CD14-positive monocyte (primary cell): ENCODE measurements around the gene F2RL3. TPM values are rescaled to one million over a fixed set of nuclear protein-coding genes. Genes with fewer than 3 reads are reported as not detected.

Source experiments
- DNase-seq, 3 donors: peaks; one replicate each; pipeline ENCODE4 v3.0.0-alpha.2; 2011 to 2022
- H2AFZ ChIP-seq: 2 replicates; pipeline ENCODE4 v1.6.0; 2012; ENCODE audit warnings: mild to moderate bottlenecking, low read depth, low read length, inconsistent platforms; ENCODE audit not compliant: insufficient read depth, poor library complexity, severe bottlenecking
- H3K27ac ChIP-seq, 2 donors: 1 replicate in 1 of 2; 2 replicates in 1 of 2; pipeline ENCODE4 v1.5.1; 2012 to 2013; ENCODE audit warnings: low read length in 2 of 2, control low read depth in 1 of 2, inconsistent platforms in 1 of 2, low read depth in 1 of 2, mild to moderate bottlenecking in 1 of 2
- H3K27me3 ChIP-seq, 2 donors: one replicate each; pipeline versions ENCODE4 v1.6.0 to v1.6.1; 2011 to 2013; ENCODE audit warnings: low read length in 2 of 2; ENCODE audit not compliant: control insufficient read depth in 2 of 2, insufficient read depth in 2 of 2
- H3K36me3 ChIP-seq, 2 donors: replicated peaks in 1 of 2; 1 replicate in 1 of 2; 2 replicates in 1 of 2; pipeline versions ENCODE4 v1.5.1 to v1.6.1; 2012 to 2013; ENCODE audit warnings: low read length in 2 of 2, control low read depth in 1 of 2, inconsistent platforms in 1 of 2, mild to moderate bottlenecking in 1 of 2; ENCODE audit not compliant: insufficient read depth in 2 of 2, control insufficient read depth in 1 of 2
- H3K4me1 ChIP-seq, 2 donors: 1 replicate in 1 of 2; 2 replicates in 1 of 2; pipeline versions ENCODE4 v1.5.1 to v1.6.1; 2012 to 2013; ENCODE audit warnings: low read length in 2 of 2, control low read depth in 1 of 2, inconsistent platforms in 1 of 2, mild to moderate bottlenecking in 1 of 2, moderate library complexity in 1 of 2; ENCODE audit not compliant: insufficient read depth in 2 of 2, control insufficient read depth in 1 of 2
- H3K4me2 ChIP-seq: replicated peaks from 2 replicates; pipeline ENCODE3; 2012; ENCODE audit warnings: low read length, moderate library complexity, mild to moderate bottlenecking; ENCODE audit not compliant: poor library complexity, severe bottlenecking; ENCODE audit errors: extremely low read depth
- H3K4me3 ChIP-seq, 3 experiments: fragments of 200-600 bp in 1 of 3; sonication (generic) in 1 of 3; replicated peaks in 1 of 3; 1 replicate in 2 of 3; 2 replicates in 1 of 3; pipeline ENCODE4 v1.5.1; 2011 to 2013; ENCODE audit warnings: low read length in 3 of 3, mild to moderate bottlenecking in 3 of 3, control low read depth in 2 of 3, low read depth in 2 of 3, inconsistent platforms in 1 of 3, moderate library complexity in 1 of 3
- H3K79me2 ChIP-seq: 2 replicates; pipeline ENCODE4 v1.6.0; 2012; ENCODE audit warnings: mild to moderate bottlenecking, control low read depth, inconsistent platforms, low read length, moderate library complexity; ENCODE audit not compliant: insufficient read depth
- H3K9ac ChIP-seq: 2 replicates; pipeline ENCODE4 v1.6.0; 2017; ENCODE audit warnings: low read length, mild to moderate bottlenecking; ENCODE audit not compliant: insufficient read depth, poor library complexity, severe bottlenecking
- H3K9me3 ChIP-seq, 2 donors: replicated peaks in 1 of 2; 1 replicate in 1 of 2; 2 replicates in 1 of 2; pipeline versions ENCODE4 v1.5.1 to v1.6.1; 2012 to 2013; ENCODE audit warnings: low read length in 2 of 2, control low read depth in 1 of 2; ENCODE audit not compliant: control insufficient read depth in 1 of 2, insufficient read depth in 1 of 2
- H4K20me1 ChIP-seq: 2 replicates; pipeline ENCODE4 v1.6.0; 2012; ENCODE audit warnings: mild to moderate bottlenecking, low read length, control low read depth, moderate library complexity; ENCODE audit not compliant: insufficient read depth
- H3K27ac Mint-ChIP-seq, 7 donors: one replicate each; pipeline ENCODE4 v1.8.0; 2020; ENCODE audit warnings: mild to moderate bottlenecking in 7 of 7, mixed read lengths in 7 of 7, moderate library complexity in 6 of 7, inconsistent platforms in 2 of 7
- H3K27me3 Mint-ChIP-seq, 3 donors: one replicate each; pipeline ENCODE4 v1.8.0; 2021 to 2022; ENCODE audit warnings: low read depth in 3 of 3, mild to moderate bottlenecking in 3 of 3, mixed read lengths in 3 of 3, moderate library complexity in 3 of 3, inconsistent platforms in 1 of 3
- H3K36me3 Mint-ChIP-seq, 2 donors: one replicate each; pipeline ENCODE4 v1.8.0; 2020; ENCODE audit warnings: mixed read lengths in 2 of 2, inconsistent platforms in 1 of 2, mild to moderate bottlenecking in 1 of 2
- H3K4me1 Mint-ChIP-seq: one replicate; pipeline ENCODE4 v1.8.0; 2020; ENCODE audit warnings: mild to moderate bottlenecking, mixed read lengths
- H3K4me3 Mint-ChIP-seq, 2 donors: one replicate each; pipeline ENCODE4 v1.8.0; 2020; ENCODE audit warnings: mild to moderate bottlenecking in 2 of 2, mixed read lengths in 2 of 2, moderate library complexity in 1 of 2
- H3K9me3 Mint-ChIP-seq, 7 donors: one replicate each; pipeline ENCODE4 v1.8.0; 2020 to 2022; ENCODE audit warnings: mixed read lengths in 7 of 7, mild to moderate bottlenecking in 6 of 7, moderate library complexity in 6 of 7, inconsistent platforms in 2 of 7
- CTCF ChIP-seq: fragments of 200-600 bp; IDR thresholded peaks from one replicate; pipeline ENCODE4 v1.8.0; 2022; ENCODE audit warnings: antibody characterized with exemption, mild to moderate bottlenecking
- WGBS: methylation state at CpG from one replicate; pipeline ENCODE4 v1.1.5; 2013; ENCODE audit warnings: missing lambda C conversion rate; ENCODE audit not compliant: insufficient coverage; 5-methylcytosine and 5-hydroxymethylcytosine counted together
- intact Hi-C, 2 donors: fragments of 100-400 bp; cut with micrococcal nuclease; formaldehyde crosslinking; loops; one replicate each; pipeline versions ENCODE4 v1.15.0 to v1.15.1; 2023
- polyA plus RNA-seq, 3 donors: library from polyadenylated mRNA; depleted of rRNA in 1 of 3; unstranded in 2 of 3; stranded (reverse) in 1 of 3; fragments of 300-500 nt in 2 of 3; fragments of >200 nt in 1 of 3; fragmentation: Illumina TruSeq in 2 of 3; gene quantifications; 1 replicate in 2 of 3; 2 replicates in 1 of 3; pipeline ENCODE4 v1.2.3, GENCODE V29; 2012 to 2021

The F2RL3 gene
- polyA plus RNA-seq, 3 donors: 0.05 TPM; not detected in 2

- H3K4me2 ChIP-seq: no peak overlapping the region
- H3K27ac ChIP-seq: no peak overlapping the region
- no peak for DNase-seq
- H3K36me3 ChIP-seq: peaks cover 77 to 91% of the 10 kb centered on the region in 2 donors
- Mint-ChIP-seq H3K9me3 (peaks cover 35 to 45% (median 37%) of the 10 kb centered on the region in 7 donors), H3K4me3 (no peak overlapping the region), H3K27ac (peak overlapping the region in 1 of 7 donors; percentile 67), H3K27me3 (peaks cover 0 to 2% (median 1%) of the 10 kb centered on the region in 3 donors), H3K36me3 (peaks cover 86 to 100% of the 10 kb centered on the region in 2 donors), H3K4me1 (peaks cover 6% of the 10 kb centered on the region)
- H3K9me3 ChIP-seq: peaks cover 13 to 36% of the 10 kb centered on the region in 2 donors
- intact Hi-C loops: no loop called here
- H3K27me3 ChIP-seq: no peaks in the 10 kb centered on the region
- peaks cover 65% of the 10 kb centered on the region for H4K20me1 ChIP-seq
- peaks cover 16% of the 10 kb centered on the region for H3K79me2 ChIP-seq
- no peak overlapping the region for H3K9ac ChIP-seq
- TF ChIP-seq CTCF: no peak
- H3K4me1 ChIP-seq: no peaks in the 10 kb centered on the region
- no peak overlapping the region for H2AFZ ChIP-seq
- H3K4me3 ChIP-seq: no peak overlapping the region
- 98% methylated on average over 37 of the region's 39 CpGs for WGBS
These were observed 12.9 kb upstream of the F2RL3 start for GRCh38 chr19:16875584-16876555.

GRCh38 chr19:16876904-16877361, 11.9 kb upstream of the F2RL3 start:
- TF ChIP-seq CTCF: no peak
- Mint-ChIP-seq H3K27me3 (peaks cover 0 to 4% (median 1%) of the 10 kb centered on the region in 3 donors), H3K4me1 (peaks cover 6% of the 10 kb centered on the region), H3K27ac (no peak overlapping the region), H3K9me3 (peaks cover 43 to 56% (median 48%) of the 10 kb centered on the region in 7 donors), H3K36me3 (peaks cover 77 to 93% of the 10 kb centered on the region in 2 donors), H3K4me3 (no peak overlapping the region)
- WGBS: 71% methylated on average over 7 of the region's 12 CpGs
- H3K36me3 ChIP-seq: peaks cover 66 to 80% of the 10 kb centered on the region in 2 donors
- no peak for DNase-seq
- H3K4me2 ChIP-seq: no peak overlapping the region
- no peak overlapping the region for H3K9ac ChIP-seq
- H3K4me3 ChIP-seq: no peak overlapping the region
- intact Hi-C loops: no loop called here
- peaks cover 60% of the 10 kb centered on the region for H4K20me1 ChIP-seq
- H3K27ac ChIP-seq: no peak overlapping the region
- no peaks in the 10 kb centered on the region for H3K4me1 ChIP-seq
- H3K79me2 ChIP-seq: peaks cover 16% of the 10 kb centered on the region
- H3K9me3 ChIP-seq: peaks cover 24 to 47% of the 10 kb centered on the region in 2 donors
- no peak overlapping the region for H2AFZ ChIP-seq
- no peaks in the 10 kb centered on the region for H3K27me3 ChIP-seq
